ENCODE measurements around the gene GSG1L. TPM values are rescaled to one million over a fixed set of nuclear protein-coding genes. Genes with fewer than 3 reads are reported as not detected.

GSG1L gene
- total RNA-seq, 1 donor from 2014 or later: 1.4 TPM

- no peaks in the 10 kb centered on the region for H3K36me3 Mint-ChIP-seq
- H3K9me3 Mint-ChIP-seq: no peaks in the 10 kb centered on the region
- no peaks in the 10 kb centered on the region for H3K27me3 Mint-ChIP-seq
- peaks cover 4% of the 10 kb centered on the region for H3K4me1 Mint-ChIP-seq (ENCODE audit: unreplicated experiment)
- DNase-seq (ENCODE audit: extremely low spot score, unreplicated experiment): no peak
- H3K27ac Mint-ChIP-seq: no peak overlapping the region
- no peak for TF ChIP-seq CTCF (conservative IDR thresholded peaks at IDR 0.05)
- H3K4me3 Mint-ChIP-seq: no peak overlapping the region
Measured at GRCh38 chr16:28078261-28078660, 14.7 kb upstream of the GSG1L start.

- Mint-ChIP-seq H3K9me3 (no peaks in the 10 kb centered on the region), H3K27ac (no peak overlapping the region), H3K4me3 (no peak overlapping the region), H3K36me3 (no peaks in the 10 kb centered on the region), H3K4me1 (ENCODE audit: unreplicated experiment) (no peaks in the 10 kb centered on the region), H3K27me3 (peaks cover 9% of the 10 kb centered on the region)
- TF ChIP-seq CTCF (conservative IDR thresholded peaks at IDR 0.05): no peak
- no peak for DNase-seq (ENCODE audit: extremely low spot score, unreplicated experiment)
Measured at GRCh38 chr16:28073836-28074235, 10.3 kb upstream of the GSG1L start.

- Mint-ChIP-seq H3K4me3 (no peak overlapping the region), H3K27me3 (peaks cover 22% of the 10 kb centered on the region), H3K4me1 (ENCODE audit: unreplicated experiment) (peaks cover 7% of the 10 kb centered on the region), H3K27ac (no peak overlapping the region), H3K9me3 (no peaks in the 10 kb centered on the region), H3K36me3 (no peaks in the 10 kb centered on the region)
- DNase-seq (ENCODE audit: extremely low spot score, unreplicated experiment): no peak
- TF ChIP-seq CTCF (conservative IDR thresholded peaks at IDR 0.05): no peak
Measured at GRCh38 chr16:28072087-28072486, 8.6 kb upstream of the GSG1L start.

- Mint-ChIP-seq H3K27me3 (peaks cover 39% of the 10 kb centered on the region), H3K36me3 (no peaks in the 10 kb centered on the region), H3K27ac (peak overlapping the region; percentile 14), H3K9me3 (no peaks in the 10 kb centered on the region), H3K4me1 (ENCODE audit: unreplicated experiment) (peaks cover 7% of the 10 kb centered on the region), H3K4me3 (no peak overlapping the region)
- no peak for DNase-seq (ENCODE audit: extremely low spot score, unreplicated experiment)
- TF ChIP-seq CTCF (conservative IDR thresholded peaks at IDR 0.05): no peak
Measured at GRCh38 chr16:28069971-28070794, 6.7 kb upstream of the GSG1L start.

- no peak for DNase-seq (ENCODE audit: extremely low spot score, unreplicated experiment)
- H3K4me3 Mint-ChIP-seq: no peak overlapping the region
- H3K9me3 Mint-ChIP-seq: no peaks in the 10 kb centered on the region
- peaks cover 7% of the 10 kb centered on the region for H3K4me1 Mint-ChIP-seq (ENCODE audit: unreplicated experiment)
- TF ChIP-seq CTCF (conservative IDR thresholded peaks at IDR 0.05): no peak
- no peak overlapping the region for H3K27ac Mint-ChIP-seq
- H3K27me3 Mint-ChIP-seq: peaks cover 51% of the 10 kb centered on the region
- H3K36me3 Mint-ChIP-seq: no peaks in the 10 kb centered on the region
Measured at GRCh38 chr16:28068976-28069375, 5.5 kb upstream of the GSG1L start.
